AG10803 (cell line): ENCODE measurements around the gene PRKCE.

ENCODE experiments used
- DNase-seq: peaks from one replicate; pipeline ENCODE4 v3.0.0; 2010; ENCODE audit warnings: low read depth
- H3K4me3 ChIP-seq: 2 replicates; pipeline ENCODE4 v1.5.1; 2011; ENCODE audit warnings: mild to moderate bottlenecking, low read length, control low read depth
- CTCF ChIP-seq: conservative IDR thresholded peaks from 2 replicates; pipeline ENCODE4 v1.5.1; 2011; ENCODE audit warnings: mild to moderate bottlenecking, low read length, control low read depth, inconsistent platforms

Gene PRKCE

GRCh38 chr2:46125798-46126197, 474.3 kb downstream of the PRKCE start:
- no peak overlapping the region for H3K4me3 ChIP-seq
- no peak for TF ChIP-seq CTCF
- DNase-seq = no peak

- DNase-seq = no peak
- TF ChIP-seq CTCF = no peak
- H3K4me3 ChIP-seq = no peak overlapping the region
Measured at GRCh38 chr2:46126571-46126970, 475.1 kb downstream of the PRKCE start.

GRCh38 chr2:46127176-46127575, 475.7 kb downstream of the PRKCE start:
- no peak for TF ChIP-seq CTCF
- no peak for DNase-seq
- no peak overlapping the region for H3K4me3 ChIP-seq

GRCh38 chr2:46130511-46130910, 479.0 kb downstream of the PRKCE start:
- TF ChIP-seq CTCF = no peak
- DNase-seq = no peak

GRCh38 chr2:46132996-46133395, 481.5 kb downstream of the PRKCE start:
- H3K4me3 ChIP-seq = no peak overlapping the region
- no peak for DNase-seq
- TF ChIP-seq CTCF = no peak

More at GRCh38 chr2:46130511-46130910, 479.0 kb downstream of the PRKCE start:
- no peak overlapping the region for H3K4me3 ChIP-seq

GRCh38 chr2:46134531-46135227, 483.2 kb downstream of the PRKCE start:
- DNase-seq = peak; percentile 74
- TF ChIP-seq CTCF = no peak
- H3K4me3 ChIP-seq = no peak overlapping the region

GRCh38 chr2:46135228-46135855, 483.9 kb downstream of the PRKCE start:
- DNase-seq = no peak
- no peak for TF ChIP-seq CTCF
- H3K4me3 ChIP-seq = no peak overlapping the region
